GM03348 (cell line): Measurements from ENCODE around the gene SLC7A8.
"Not testable (repeated sequence)": the region's sequence is repeated elsewhere in the genome, so short reads cannot be mapped to it uniquely, and the experiment has no call there.

Experiments used
- DNase-seq: peaks from one replicate; pipeline ENCODE4 v3.0.0; 2012; ENCODE audit warnings: low spot score

SLC7A8 gene

DNA sequence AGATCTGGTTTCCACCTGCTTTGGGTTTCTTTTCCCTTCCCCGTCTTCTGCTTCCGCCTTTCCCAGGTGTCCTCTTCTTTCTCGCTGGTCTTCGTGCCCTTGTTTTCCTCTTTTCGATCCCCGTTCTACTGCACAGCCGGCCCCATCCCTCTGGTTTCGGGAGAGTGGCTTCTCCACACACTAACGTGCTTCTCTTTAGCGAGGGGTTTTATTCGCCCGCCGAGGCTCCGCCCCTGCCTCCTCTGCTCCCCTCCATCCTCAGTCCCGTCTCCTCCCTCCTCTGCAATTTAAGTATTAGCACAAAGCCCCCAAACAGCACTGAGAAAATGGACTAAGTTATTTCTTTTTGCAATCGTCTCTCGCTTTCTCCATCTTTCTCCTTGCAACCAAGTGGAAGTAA, at the start of gene SLC7A8:
Gene SLC7A8 (minus strand): TSS at position 182 of the 400 bp plus-strand sequence. CDS start 746 bp downstream, outside the sequence.
- DNase-seq = peak; percentile 68

DNA sequence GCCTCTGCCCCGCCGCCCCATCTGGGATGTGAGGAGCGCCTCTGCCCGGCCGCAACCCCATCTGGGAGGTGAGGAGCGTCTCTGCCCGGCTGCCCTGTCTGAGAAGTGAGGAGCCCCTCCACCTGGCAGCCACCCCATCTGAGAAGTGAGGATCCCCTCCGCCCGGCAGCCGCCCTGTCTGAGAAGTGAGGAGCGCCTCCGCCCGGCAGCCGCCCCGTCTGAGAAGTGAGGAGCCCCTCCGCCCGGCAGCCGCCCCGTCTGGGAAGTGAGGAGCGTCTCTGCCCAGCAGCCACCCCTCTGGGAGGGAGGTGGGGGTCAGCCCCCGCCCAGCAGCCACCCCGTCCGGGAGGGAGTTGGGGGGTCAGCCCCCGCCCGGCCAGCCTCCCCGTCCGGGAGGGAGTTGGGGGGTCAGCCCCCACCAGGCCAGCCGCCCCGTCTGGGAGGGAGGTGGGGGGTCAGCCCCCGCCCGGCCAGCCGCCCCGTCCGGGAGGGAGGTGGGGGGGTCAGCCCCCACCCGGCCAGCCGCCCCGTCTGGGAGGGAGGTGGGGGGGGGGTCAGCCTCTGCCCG, 48.9 kb upstream of the SLC7A8 start:
- DNase-seq = not testable (repeated sequence)

DNA sequence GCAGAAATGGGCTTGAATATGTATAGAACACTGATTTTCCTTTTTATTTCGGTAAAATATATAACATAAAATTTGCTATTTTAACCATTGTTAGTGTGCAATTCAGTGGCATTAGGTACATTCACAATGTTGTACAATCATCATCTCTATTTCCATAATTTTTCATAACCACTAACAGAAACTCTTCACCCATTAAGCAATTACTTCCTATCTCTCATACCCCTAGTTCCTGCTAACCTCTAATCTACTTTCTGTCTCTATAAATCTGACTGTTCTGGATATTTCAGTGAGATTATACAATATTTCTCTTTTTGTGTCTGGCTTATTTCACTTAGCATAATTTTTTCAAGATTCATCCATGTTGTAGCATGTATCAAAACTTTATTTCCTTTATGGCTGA, 45.4 kb upstream of the SLC7A8 start:
- DNase-seq = no peak

DNA sequence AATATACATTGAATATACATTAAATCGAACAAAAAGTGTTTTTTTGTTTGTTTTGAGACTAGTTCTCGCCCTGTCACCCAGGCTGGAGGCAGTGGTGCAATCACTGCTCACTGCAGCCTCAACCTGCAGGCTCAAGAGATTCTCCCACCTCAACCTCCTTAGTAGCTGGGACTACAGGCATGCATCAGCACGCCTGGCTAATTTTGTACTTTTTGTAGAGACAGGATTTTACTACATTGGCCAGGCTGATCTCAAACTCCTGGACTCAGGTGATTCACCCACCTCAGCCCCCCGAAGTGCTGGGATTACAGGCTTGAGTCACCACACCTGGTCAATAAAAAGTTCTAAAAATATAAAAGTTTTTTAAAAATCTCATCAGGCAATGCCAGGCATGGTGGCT, 44.1 kb upstream of the SLC7A8 start:
- DNase-seq = no peak

DNA sequence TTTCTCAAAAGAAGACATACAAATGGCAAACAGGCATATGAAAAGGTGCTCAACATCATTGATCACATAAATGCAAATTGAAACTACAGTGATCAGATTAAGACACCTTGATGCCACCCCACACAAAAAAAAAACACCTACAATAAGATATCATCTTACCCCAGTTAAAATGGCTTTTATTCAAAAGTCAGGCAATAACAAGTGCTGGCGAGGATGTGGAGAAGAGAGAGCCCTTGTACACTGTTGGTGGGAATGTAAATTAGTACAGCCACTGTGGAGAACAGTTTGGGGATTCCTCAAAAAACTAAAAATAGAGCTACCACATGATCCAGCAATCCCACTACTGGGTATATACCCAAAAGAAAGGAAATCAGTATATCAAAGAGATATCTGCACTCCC, 41.5 kb upstream of the SLC7A8 start:
- DNase-seq = not testable (repeated sequence)

DNA sequence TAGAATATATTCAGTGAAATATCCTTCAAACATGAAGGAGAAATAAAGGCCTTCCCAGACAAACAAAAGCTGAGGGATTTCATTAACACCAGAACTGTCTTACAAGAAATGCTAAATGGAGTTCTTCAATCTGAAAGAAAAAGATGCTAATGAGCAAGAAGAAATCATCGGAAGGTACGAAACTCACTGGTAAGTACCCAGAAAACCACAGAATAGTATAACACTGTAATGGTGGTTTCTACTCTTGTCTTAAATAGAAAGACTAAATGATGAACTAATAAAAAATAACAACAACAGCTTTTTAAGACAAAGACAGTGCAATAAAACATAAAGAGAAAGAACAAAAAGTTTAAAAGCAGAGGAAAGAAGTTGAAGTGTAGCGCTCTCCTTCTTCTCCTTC, 35.6 kb upstream of the SLC7A8 start:
- no peak for DNase-seq

DNA sequence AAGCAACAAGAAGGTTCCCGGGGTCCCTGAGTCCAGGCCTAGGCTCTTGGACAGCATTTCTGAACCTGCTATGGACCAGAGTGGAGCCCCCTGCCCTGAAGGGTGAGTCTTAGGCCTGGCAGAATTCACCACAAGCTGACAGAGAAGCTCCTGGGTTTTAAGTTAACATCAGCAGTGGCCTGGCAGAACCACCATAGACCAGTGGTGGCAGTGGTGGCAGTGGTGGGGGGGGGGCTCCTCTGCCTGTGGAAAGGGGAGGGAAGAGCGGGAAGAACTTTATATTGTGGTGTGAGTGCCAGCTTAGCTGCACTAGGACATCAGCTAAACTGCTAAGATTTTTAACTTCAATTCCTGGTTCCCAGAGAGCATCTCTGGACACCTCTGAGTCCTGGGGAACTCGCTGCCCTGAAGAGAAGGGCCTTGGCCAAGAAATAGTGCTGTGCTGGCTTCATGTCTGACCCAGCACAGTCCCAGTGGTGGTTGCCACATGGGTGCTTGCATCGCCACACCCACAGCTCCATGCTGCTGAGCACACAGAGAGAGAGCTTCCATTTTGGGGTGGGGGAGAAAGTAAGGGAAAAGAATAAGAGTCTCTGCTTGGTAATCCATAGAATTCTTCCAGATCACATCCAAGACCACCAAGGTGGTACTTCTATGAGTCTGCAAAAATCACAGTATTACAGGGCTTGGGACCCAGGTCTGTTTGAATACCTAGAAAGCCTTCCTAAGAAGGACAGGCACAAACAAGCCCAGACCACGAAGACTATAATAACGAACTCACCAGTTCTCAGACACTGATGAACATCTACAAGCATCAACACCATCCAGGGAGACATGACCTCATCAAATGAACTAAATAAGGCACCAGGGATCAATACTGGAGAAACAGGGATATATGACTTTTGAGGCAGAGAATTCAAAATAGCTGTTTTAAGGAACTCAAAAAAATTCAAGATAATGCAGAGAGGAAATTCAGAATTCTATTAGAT, 33.9 kb upstream of the SLC7A8 start:
- DNase-seq = no peak

DNA sequence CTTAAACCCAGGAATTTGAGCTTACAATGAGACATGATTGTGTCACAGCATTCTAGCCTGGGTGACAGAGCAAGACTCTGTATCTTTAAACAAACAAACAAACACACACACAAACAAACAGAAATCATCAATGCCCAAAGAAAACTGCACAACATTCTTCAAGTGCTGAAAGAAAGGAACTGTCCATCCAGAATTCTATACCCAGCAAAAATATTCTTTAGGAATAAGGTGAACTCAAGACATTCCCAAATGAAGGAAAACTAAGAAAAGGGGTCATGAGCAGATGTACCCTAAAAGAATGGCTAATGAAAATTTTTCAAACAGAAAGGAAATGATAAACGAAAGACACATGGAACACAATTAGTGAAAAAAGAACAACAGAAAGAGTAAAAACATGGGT, 32.0 kb upstream of the SLC7A8 start:
- DNase-seq = no peak

DNA sequence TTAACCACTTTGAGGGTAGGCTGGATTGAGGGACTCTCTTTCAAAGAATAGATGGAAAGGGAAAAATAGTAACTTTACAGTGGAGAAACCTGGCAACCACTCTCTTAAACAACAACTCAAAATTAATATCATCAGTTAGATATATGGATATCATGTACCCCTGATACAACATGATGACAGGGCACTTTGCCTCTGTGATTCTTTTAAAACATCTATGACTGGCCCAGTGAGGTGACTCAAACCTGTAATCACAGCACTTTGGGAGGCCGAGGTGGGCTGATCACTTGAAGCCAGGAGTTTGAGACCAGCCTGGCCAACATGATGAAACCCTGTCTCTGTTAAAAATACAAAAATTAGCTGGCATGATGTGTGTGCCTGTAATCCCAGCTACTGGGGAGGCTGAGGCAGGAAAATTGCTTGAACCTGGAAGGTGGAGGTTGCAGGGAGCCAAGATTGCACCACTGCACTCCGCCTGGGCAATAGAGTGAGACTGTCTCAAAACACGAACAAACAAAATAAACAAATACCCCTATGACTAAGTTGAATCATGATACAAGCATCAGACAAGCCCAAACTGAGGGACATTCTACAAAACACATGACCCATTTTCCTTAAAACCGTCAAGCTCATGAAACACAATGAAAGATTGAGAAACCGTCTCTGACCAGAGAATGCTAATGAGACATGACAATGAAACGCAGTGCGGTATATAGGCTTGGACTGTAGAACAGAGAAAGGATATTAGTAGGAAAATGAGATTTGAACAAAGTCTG, 26.4 kb upstream of the SLC7A8 start:
- no peak for DNase-seq

DNA sequence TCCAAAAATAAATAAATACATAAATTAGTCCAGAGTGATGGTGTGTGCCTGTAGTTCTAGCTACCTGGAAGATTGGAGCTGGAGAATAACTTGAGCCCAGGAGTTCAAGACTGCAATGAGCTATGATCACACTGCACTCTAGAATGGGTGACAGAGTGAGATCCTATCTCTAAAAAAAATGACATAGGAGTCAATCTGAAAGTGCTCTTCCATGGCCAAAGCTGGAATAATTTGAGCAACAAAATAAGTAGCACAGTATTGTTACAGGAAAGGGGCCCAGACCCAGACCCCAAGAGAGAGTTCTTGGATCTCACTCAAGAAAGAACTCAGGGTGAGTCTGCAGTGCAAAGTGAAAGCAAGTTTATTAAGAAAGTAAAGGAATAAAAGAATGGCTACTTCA, 24.9 kb upstream of the SLC7A8 start:
- DNase-seq = no peak

DNA sequence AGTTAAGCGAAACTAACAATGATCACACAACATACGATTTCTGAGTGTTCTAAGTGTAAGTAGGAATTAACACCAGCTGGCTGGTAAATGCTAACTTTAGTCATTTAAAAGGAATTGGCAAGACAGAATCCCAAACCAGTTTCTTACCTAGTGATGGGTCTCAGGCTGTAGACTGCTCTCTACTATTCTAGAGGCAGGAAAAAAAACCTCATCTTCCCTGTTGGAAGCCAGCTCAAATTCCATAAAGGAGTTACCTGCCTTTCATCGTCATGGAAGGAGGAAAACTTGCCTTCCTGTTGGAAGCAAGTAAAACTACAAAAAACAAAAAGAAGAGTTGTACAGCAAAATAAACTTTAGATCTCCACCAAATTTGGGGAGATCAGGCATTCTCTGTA, 23.7 kb upstream of the SLC7A8 start:
- no peak for DNase-seq

DNA sequence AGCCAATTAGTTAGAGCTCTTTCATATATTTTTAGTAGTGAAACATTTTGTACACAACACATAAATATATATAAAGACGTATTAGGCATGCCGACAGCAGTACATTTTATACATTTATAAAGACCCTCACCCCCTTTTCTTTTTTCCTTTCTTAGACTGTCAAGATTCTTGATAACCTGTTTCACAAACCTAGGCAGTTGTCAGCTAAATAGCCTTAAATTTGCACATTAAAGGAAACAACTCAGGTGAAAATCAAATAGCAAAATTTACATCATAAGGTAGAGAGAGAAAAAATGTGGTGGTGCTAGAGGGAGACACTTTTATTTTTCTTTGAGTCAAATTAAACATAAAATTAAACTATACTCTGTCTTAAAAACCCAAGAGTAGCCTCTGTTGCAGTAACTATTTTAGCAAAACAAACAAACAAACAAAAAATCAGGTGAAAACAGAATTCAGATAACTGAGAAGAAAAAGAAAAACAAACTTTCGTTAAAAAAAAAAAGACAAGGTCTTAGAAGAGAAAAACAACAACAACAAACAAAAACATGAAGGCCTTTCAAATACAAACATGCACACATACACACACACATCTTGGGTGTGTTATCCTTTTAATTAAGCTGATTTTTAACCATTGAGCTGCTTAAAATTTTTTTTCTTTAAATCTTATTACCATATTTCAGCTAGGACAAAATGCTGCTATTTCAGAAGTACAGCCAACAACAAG, 23.1 kb upstream of the SLC7A8 start:
- no peak for DNase-seq

DNA sequence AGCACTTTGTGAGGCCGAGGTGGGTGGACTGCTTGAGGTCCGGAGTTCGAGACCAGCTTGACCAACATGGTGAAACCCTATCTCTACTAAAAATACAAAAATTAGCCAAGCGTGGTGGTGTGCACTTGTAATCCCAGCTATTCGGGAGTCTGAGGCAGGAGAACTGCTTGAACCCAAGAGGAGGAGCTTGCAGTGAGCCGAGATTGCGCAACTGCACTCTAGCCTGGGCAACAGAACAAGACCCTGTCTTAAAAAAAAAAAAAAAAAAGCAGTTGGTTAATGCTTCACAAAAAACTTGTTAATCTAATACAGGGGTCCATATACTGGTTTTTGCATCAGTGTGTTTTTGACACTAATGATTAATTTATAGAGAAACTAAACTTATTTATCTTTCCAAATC, 18.5 kb upstream of the SLC7A8 start:
- DNase-seq = no peak

DNA sequence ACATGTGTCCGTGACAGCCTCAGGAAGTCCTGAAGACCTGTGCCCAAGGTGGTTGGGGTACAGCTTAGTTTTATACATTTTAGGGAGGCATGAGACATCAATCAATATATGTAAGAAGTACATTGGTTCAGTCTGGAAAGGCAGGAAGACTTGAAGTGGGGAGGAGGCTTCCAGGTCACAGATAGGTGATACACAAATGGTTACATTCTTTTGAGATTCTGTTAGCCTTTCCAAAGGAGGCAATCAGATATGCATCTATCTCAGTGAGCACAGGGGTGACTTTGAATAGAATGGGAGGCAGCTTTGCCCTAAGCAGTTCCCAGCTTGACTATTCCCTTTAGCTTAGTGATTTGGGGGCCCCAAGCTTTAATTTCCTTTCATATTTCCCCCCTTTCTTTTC, 15.7 kb upstream of the SLC7A8 start:
- DNase-seq = not testable (repeated sequence)

DNA sequence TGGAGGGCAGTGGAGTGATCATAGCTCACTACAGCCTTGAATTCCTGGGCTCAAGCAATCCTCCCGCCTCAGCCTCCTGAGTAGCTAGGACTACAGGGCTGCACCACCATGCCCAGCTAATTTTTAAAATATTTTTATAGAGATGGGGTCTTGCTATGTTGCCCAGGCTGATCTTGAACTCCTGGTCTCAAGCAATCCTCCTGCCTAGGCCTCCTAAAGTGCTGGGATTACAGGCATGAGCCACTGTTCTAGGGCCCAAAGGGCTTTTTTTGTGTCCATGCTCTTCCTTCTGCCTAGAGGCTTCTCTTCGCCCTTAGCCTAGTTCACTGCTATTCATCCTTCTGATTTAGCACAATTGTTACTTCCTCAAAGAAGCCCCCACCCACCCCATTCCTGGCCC, 13.0 kb upstream of the SLC7A8 start:
- DNase-seq = not testable (repeated sequence)

DNA sequence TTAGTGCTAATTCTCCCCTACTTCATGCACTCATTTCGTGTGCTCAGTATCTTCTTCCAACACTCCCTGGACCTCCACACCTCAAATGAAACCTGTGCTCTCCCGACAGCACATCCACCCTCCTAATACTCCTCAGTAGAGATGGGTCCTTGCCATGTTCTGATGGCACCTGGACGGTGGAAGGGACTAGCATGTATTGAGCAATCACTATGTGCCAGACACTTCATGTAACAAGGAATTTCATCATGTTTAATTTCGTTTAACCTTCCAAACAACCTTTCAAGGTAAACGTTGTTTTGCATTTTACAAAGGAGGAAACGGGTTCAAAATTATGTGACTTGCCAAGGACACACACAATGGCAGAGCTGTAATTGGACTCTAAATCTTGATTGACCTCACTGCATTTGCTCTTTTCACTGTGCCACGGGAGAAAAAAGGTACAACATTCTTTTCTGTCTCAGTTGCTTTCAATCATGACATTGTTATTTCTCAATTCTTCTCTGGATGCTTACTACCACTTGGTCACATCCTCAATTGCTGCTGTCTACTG, 12.2 kb upstream of the SLC7A8 start:
- no peak for DNase-seq

DNA sequence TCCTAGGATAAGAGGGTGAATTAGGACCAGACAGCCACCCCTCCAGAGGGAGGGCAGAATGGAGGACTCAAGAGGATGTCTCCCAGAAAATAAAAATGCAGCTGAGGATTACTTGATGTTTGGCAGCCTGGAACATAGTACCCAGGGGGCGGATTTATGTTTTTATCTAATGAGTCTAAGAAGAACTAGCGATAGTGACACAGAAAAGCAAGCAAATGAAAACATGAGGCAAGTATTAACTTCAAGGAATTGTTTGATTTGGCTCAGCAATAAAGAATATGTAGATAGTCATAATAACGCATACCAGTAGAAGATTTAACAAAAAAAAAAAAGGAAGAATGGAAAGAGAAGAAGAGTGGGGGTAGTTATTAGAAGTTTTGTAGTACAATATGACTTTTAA, 10.0 kb upstream of the SLC7A8 start:
- no peak for DNase-seq

DNA sequence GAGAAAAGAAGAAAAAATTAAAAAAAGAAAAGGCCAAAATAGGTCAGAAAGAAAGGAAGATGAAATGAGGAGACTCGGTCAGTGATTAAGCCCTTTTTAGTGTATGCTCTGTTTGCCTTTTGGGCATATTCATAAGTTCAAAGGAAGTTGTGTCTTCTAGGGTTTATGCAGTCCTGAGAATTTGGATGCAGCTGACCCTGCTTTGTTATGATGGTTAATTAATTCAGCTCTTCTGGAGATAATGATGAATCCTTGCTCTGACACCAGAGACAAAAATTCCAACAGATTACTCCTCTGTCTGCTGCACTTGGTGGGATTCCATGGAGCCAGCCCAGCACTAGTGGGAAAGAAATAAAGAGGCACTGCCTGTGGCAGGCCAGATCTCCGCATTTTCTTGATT, 4.5 kb upstream of the SLC7A8 start:
- no peak for DNase-seq

DNA sequence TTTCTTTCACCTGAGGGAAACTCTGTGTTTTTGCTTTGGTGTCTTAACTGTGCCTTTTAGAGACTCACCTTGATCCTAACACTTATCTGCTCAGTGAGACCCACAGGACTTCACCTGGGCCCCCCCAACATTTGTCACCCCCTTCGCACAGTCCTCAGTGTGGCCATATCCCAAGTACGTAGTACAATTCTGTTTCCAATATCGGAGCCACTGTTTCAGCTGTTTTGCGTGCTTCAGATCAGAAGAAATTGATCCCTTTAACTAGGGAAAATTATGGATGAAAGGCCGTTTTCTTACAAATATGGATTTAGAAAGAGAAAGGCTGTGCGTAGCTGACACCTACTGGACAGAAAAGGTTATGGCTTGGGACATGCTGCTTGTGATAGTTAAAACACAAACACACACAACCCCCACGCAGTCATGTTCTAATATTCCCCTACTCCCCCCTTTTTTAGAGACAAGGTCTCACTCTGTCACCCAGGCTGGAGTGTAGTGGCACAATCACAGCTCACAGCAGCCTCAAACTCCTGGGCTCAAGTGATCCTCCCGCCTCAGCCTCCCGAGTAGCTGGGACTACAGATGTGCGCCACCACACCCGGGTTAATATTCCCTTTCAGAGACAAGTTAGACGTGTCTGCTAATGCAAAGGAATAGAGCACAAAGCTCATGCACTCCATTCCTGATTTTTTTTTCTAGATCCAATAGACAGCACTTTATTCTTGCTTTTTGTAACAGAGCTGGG, 3.6 kb upstream of the SLC7A8 start:
- DNase-seq = peak; percentile 82

DNA sequence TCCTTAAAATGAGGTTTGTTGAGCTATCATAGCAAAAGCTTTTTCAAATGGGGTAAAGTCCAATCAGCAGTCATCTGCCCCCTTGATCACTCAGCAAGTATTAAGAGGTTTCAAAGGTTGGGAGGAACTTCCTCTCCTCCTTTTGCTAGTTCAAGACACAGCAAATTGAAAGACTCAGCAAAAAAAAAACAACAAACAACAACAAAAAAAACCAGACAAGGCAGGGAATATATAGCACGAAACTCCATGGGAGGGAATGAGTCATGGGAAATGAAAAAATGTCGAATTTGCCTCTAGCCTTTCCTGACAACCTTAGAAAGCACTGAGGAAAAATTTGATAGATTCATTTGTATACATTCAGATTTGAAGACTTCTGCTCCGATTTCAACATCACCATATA, 1.6 kb upstream of the SLC7A8 start:
- DNase-seq = no peak

DNA sequence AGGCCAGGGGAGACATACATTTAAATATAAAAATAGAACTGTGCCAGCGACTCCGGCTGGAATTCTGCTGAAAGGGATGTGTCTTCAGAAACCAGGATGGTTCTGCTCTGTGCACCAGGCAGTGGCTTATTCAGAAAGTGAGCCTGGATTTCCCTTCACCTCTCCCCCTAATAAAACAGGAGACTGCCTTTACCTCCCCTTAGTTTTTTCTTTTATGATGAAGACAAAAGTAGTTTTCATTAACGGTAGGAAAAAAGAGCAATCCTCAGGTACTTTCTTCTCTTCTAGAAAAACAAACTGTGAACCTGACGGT, 346 bp downstream of the SLC7A8 start:
- DNase-seq = no peak
